HL-60 (cell line): Measurements from ENCODE around the gene MAN2B1.
"Not testable (repeated sequence)": the region's sequence is repeated elsewhere in the genome, so short reads cannot be mapped to it uniquely, and the experiment has no call there.

ENCODE experiments used
- DNase-seq, 2 experiments: peaks; one replicate each; pipeline ENCODE4 v3.0.0-alpha.2; 2010 to 2020; ENCODE audit warnings: low read depth in 1 of 2, low spot score in 1 of 2
- H3K27ac ChIP-seq: fragments of 250-450 bp; sonication (Bioruptor Pico); replicated peaks from 2 replicates; pipeline ENCODE4 v1.5.1; 2020; ENCODE audit warnings: mild to moderate bottlenecking, moderate library complexity
- H3K27me3 ChIP-seq: fragments of 250-450 bp; sonication (Bioruptor Pico); 2 replicates; pipeline ENCODE4 v1.5.1; 2021; ENCODE audit warnings: mild to moderate bottlenecking, moderate library complexity; ENCODE audit not compliant: insufficient read depth, poor library complexity, severe bottlenecking
- H3K4me3 ChIP-seq: replicated peaks from 2 replicates; pipeline ENCODE4 v1.5.1; 2011; ENCODE audit warnings: mild to moderate bottlenecking, control low read depth, low read length; ENCODE audit not compliant: insufficient read depth
- CTCF ChIP-seq: IDR thresholded peaks from one replicate; pipeline ENCODE4 v1.5.1; 2011; ENCODE audit warnings: low read length, control low read depth, inconsistent platforms; ENCODE audit not compliant: insufficient read depth
- GABPA ChIP-seq: IDR thresholded peaks from 2 replicates; pipeline ENCODE4 v1.6.1; 2012; ENCODE audit warnings: low read depth
- POLR2AphosphoS5 ChIP-seq: IDR thresholded peaks from 2 replicates; pipeline ENCODE4 v1.6.1; 2012; ENCODE audit warnings: low read depth
- REST ChIP-seq: IDR thresholded peaks from 2 replicates; pipeline ENCODE4 v1.6.1; 2012; ENCODE audit warnings: low read depth; ENCODE audit not compliant: insufficient replicate concordance
- SPI1 ChIP-seq: IDR thresholded peaks from 2 replicates; pipeline ENCODE4 v1.6.1; 2012; ENCODE audit warnings: low read depth, mild to moderate bottlenecking, borderline replicate concordance
- long read RNA-seq: library from polyadenylated mRNA; unstranded; transcript quantifications from one replicate; pipeline ENCODE4 v2.0.0, GENCODE V29; 2020

Gene MAN2B1
- long read RNA-seq, transcript MAN2B1-203 (24 exons, 3,184 nt), result major isoform, 966 of 1,315 reads
- long read RNA-seq, partial matches to known transcripts, result 85 of 1,315 reads
- long read RNA-seq, other reads (novel, unspliced or antisense), result 260 of 1,315 reads

- H3K27ac ChIP-seq, result peak within 1 kb of the TSS; percentile 85
- H3K4me3 ChIP-seq, result peak within 1 kb of the TSS; percentile 94
- no peak for TF ChIP-seq SPI1
- TF ChIP-seq POLR2AphosphoS5, result 0 out of 2 replicates have a peak, but pooled peaks have one; percentile 8
- peak; percentile 67 to 72 for DNase-seq
- H3K27me3 ChIP-seq, result no peaks in the 10 kb centered on the region
Measured at GRCh38 chr19:12666265-12667048, at the start of gene MAN2B1, which contains the start of gene WDR83. Gene MAN2B1, minus strand, starts transcription at chr19:12666742. Its CDS starts 41 bp downstream, at chr19:12666701. Gene WDR83, plus strand, starts transcription at chr19:12666807. Its CDS starts 2,984 bp downstream, at chr19:12669791.

- no peak overlapping the region for H3K4me3 ChIP-seq
- H3K27ac ChIP-seq, result no peak overlapping the region
- no peak for DNase-seq
- TF ChIP-seq GABPA (no peak), SPI1 (no peak), REST (no peak), CTCF (no peak), POLR2AphosphoS5 (no peak)
- H3K27me3 ChIP-seq, result no peaks in the 10 kb centered on the region
Measured at GRCh38 chr19:12715929-12716328, 49.4 kb upstream of the MAN2B1 start.

- Histone ChIP-seq H3K27me3 (no peaks in the 10 kb centered on the region), H3K4me3 (no peak overlapping the region), H3K27ac (no peak overlapping the region)
- DNase-seq, result no peak
- TF ChIP-seq POLR2AphosphoS5 (no peak), GABPA (no peak), CTCF (no peak), REST (no peak), SPI1 (no peak)
Measured at GRCh38 chr19:12715102-12715501, 48.6 kb upstream of the MAN2B1 start.

GRCh38 chr19:12713304-12713703, 46.8 kb upstream of the MAN2B1 start:
- H3K4me3 ChIP-seq, H3K27me3 ChIP-seq, H3K27ac ChIP-seq, DNase-seq: not testable (repeated sequence)

GRCh38 chr19:12712077-12712476, 45.5 kb upstream of the MAN2B1 start:
- H3K27me3 ChIP-seq, H3K27ac ChIP-seq, H3K4me3 ChIP-seq: not testable (repeated sequence)
- peak in 1 of 2 experiments; percentile 26 for DNase-seq
